Measurements from ENCODE around the gene SPEN.
"Not testable (repeated sequence)": the region's sequence is repeated elsewhere in the genome, so short reads cannot be mapped to it uniquely, and the experiment has no call there.

SPEN gene

GRCh38 chr1:15896841-15897610 is 49.5 kb downstream of the SPEN start:
- DNase-seq (ENCODE audit: low spot score), result not testable (repeated sequence)

GRCh38 chr1:15899266-15899665 is 51.8 kb downstream of the SPEN start:
- no peak for DNase-seq (ENCODE audit: low spot score)

DNA sequence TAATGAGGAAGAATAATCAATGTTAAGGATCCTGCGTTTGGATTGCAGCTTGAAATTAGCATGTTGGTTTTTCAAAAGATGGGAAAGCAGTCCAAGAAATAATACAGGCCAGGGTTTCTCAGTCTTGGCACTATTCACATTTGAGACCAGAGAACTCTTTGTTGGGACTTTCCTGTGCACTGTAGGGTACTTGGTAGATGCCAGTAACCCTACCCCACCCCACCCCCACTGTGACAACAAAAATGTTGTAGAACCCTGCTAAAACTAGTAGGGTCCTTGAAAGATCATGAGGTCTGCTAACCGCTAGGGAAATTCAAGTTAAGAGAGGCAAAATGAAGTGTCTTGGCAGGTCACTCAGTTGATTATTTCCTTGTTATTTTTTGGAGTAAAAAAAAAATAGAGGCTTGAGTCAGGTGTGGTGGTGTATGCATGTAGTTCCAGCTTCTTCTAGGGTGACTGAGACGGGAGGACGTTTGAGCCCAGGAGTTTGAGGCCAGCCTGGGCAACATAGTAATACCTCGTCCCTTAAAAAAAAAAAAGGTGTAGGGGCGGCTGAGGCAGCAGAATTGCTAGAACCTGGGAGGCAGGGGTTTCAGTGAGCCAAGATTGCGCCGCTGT is 53.3 kb downstream of the SPEN start:
- no peak for DNase-seq (ENCODE audit: low spot score)

- peak; percentile 15 for DNase-seq (ENCODE audit: low spot score)
Measured at GRCh38 chr1:15902882-15903281, 55.4 kb downstream of the SPEN start.

GRCh38 chr1:15908597-15908996 is 61.1 kb downstream of the SPEN start:
- DNase-seq (ENCODE audit: low spot score), result no peak

DNA sequence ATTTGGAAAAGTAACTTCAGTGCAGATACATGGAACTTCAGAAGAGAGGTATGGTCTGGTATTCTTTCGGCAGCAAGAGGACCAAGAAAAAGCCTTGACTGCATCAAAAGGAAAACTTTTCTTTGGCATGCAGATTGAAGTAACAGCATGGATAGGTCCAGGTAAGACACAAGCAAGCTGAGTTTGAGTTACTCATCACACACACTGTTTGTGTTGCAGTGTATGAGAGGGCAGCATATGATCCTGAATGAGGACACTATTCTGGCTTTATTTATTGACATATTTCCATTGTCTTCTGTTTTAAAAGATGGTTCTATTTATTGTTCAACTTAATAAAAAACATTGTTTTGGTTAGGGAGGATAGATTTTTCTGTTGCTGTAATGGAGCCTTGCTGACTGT is 63.6 kb downstream of the SPEN start:
- no peak for DNase-seq (ENCODE audit: low spot score)

DNA sequence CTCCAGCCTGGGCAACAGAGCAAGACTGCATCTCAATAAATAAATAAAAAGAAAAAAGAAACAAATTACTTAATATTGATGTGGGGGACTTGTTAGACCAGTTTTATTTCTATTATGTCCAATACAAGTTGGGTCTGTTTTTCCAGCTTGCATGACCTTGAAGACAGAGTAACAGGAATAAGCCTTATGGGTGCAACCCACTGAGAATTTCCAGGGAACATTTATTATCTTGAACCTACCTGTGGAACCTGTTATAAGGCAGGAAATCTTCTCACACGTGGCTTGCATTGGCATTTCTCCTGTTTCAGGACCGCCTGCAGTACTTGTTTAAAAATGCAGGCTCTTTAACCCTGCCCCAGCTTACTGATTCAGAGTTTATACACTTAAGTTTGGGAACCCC is 64.4 kb downstream of the SPEN start:
- no peak for DNase-seq (ENCODE audit: low spot score)

- not testable (repeated sequence) for DNase-seq (ENCODE audit: low spot score)
Measured at GRCh38 chr1:15913607-15914006, 66.1 kb downstream of the SPEN start.

- DNase-seq (ENCODE audit: low spot score), result no peak
Measured at GRCh38 chr1:15915991-15916390, 68.5 kb downstream of the SPEN start.

DNA sequence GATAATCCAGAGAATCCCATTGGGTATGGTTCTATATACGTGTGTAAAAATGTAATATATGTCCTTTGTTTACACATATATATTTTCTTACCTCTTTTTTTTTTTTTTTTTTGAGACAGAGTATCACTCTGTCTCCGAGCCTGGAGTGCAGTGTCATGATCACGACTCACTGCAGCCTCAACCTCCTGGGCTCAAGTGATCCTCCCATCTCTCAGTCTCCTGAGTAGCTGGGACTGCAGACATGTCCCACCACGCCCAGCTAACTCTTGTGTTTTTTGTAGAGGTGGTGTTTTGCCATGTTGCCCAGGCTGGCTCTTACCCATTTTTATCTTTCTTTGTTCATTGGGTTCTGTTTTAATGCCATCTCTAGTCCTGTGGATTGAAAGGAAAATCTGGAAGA is 68.9 kb downstream of the SPEN start:
- DNase-seq (ENCODE audit: low spot score), result peak; percentile 30

- DNase-seq (ENCODE audit: low spot score), result no peak
Measured at GRCh38 chr1:15916916-15917315, 69.4 kb downstream of the SPEN start.

DNA sequence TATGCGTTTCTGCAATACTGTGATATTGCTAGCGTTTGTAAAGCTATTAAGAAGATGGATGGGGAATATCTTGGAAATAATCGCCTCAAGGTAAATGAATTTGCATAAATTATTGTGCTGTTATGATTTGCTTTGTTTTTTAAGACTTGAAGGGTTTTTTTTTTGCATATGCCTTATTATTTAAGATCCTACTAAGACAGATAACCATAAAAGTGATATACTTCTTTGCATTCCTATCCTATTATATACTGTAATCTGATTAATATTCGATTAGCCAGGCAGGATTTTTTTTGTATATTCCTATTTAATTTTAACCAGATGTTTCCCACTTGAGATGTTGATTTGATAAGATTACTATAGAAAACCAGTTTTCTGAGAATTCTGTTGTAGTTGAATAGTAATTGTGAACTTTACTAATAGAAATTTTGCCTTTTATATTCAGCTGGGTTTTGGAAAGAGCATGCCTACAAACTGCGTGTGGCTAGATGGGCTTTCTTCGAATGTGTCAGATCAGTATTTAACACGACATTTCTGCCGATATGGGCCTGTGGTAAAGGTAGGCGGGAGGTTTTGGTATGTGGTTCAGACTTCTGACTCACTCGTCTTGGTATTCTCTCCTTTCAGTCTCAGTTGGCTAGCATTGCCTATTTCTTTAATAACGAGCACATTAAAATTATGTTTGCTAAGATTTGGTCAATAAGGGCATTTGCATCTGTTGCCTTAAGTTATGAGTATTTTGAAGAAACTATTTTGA is 71.6 kb downstream of the SPEN start:
- no peak for DNase-seq (ENCODE audit: low spot score)

- DNase-seq (ENCODE audit: low spot score), result peak; percentile 27
Measured at GRCh38 chr1:15923241-15923640, 75.7 kb downstream of the SPEN start.

GRCh38 chr1:15926448-15926847 is 78.9 kb downstream of the SPEN start:
- not testable (repeated sequence) for DNase-seq (ENCODE audit: low spot score)

GRCh38 chr1:15928971-15929965 is 81.8 kb downstream of the SPEN start:
- DNase-seq (ENCODE audit: low spot score), result no peak

DNA sequence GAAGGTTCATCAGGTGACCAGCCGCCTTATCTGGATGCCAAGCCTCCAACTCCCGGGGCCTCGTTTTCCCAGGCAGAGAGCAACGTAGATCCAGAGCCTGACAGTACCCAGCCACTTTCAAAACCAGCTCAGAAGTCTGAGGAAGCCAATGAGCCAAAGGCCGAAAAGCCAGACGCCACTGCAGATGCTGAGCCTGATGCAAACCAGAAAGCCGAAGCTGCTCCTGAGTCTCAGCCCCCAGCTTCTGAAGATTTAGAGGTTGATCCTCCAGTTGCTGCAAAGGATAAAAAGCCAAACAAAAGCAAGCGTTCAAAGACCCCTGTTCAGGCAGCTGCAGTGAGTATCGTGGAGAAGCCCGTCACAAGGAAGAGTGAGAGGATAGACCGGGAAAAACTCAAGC is 83.9 kb downstream of the SPEN start:
- no peak for DNase-seq (ENCODE audit: low spot score)

- DNase-seq (ENCODE audit: low spot score), result no peak
Measured at GRCh38 chr1:15931884-15932283, 84.4 kb downstream of the SPEN start.

GRCh38 chr1:15932612-15933011 is 85.1 kb downstream of the SPEN start:
- DNase-seq (ENCODE audit: low spot score), result no peak

DNA sequence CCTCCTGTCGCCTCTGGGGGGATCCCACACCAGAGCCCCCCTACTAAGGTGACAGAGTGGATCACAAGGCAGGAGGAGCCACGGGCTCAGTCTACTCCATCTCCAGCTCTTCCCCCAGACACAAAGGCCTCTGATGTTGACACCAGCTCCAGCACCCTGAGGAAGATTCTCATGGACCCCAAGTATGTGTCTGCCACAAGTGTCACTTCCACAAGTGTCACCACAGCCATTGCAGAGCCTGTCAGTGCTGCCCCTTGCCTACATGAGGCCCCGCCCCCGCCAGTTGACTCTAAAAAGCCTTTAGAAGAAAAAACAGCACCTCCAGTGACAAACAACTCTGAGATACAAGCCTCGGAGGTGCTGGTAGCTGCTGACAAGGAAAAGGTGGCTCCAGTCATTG is 86.2 kb downstream of the SPEN start:
- DNase-seq (ENCODE audit: low spot score), result no peak

DNA sequence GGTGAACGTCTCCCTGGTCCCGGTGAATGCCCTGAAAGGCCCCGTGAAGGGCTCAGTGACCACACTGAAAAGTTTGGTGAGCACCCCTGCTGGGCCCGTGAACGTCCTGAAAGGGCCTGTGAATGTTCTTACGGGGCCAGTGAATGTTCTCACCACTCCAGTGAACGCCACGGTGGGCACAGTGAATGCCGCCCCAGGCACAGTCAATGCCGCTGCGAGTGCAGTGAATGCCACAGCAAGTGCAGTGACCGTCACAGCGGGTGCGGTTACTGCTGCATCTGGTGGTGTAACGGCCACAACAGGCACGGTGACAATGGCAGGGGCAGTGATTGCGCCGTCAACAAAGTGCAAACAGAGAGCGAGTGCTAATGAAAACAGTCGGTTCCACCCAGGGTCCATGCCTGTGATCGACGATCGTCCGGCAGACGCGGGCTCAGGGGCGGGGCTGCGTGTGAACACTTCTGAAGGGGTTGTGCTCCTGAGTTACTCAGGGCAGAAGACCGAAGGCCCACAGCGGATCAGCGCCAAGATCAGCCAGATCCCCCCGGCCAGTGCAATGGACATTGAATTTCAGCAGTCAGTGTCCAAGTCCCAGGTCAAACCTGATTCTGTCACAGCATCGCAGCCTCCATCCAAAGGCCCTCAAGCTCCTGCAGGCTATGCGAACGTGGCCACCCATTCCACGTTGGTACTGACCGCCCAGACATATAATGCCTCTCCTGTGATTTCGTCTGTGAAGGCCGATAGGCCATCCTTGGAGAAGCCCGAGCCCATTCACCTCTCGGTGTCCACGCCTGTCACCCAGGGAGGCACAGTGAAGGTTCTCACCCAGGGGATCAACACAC is 86.9 kb downstream of the SPEN start:
- DNase-seq (ENCODE audit: low spot score), result no peak
